IPS-18a (cell line): Measurements from ENCODE around the gene TRHDE.
"Not testable (repeated sequence)": the region's sequence is repeated elsewhere in the genome, so short reads cannot be mapped to it uniquely, and the experiment has no call there.

Experiments used
- H3K27ac ChIP-seq: one replicate; pipeline ENCODE4 v1.5.1; 2013; ENCODE audit warnings: low read length
- H3K27me3 ChIP-seq: one replicate; pipeline ENCODE4 v1.6.1; 2013; ENCODE audit warnings: mild to moderate bottlenecking, low read length; ENCODE audit not compliant: control insufficient read depth, insufficient read depth
- H3K36me3 ChIP-seq: one replicate; pipeline ENCODE4 v1.6.1; 2013; ENCODE audit warnings: low read depth, low read length; ENCODE audit not compliant: control insufficient read depth
- H3K4me1 ChIP-seq: one replicate; pipeline ENCODE4 v1.6.1; 2013; ENCODE audit warnings: low read depth, low read length; ENCODE audit not compliant: control insufficient read depth
- H3K4me3 ChIP-seq: one replicate; pipeline ENCODE4 v1.5.1; 2013; ENCODE audit warnings: low read length
- H3K9ac ChIP-seq: one replicate; pipeline ENCODE4 v1.6.1; 2013; ENCODE audit warnings: mild to moderate bottlenecking, low read length, moderate library complexity
- H3K9me3 ChIP-seq: one replicate; pipeline ENCODE4 v1.6.1; 2013; ENCODE audit warnings: low read depth, low read length; ENCODE audit not compliant: control insufficient read depth

The TRHDE gene

DNA sequence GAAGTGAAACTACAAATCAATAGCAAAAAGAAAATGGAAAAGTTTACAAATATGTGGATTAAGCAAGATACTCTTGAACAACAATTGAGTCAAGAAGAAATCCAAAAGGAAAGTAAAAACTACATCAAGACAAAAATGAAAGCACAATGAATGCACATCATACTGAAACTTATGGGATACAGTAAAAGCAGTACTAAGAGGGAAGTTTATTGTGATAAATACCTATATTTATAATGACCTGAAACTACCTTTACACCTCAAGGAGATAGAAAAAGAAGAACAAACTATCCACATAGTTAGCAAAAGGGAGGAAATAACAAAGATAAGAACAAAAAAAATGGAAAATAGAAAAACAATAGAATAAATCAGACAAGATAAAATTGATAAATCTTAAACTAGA is 375.0 kb downstream of the TRHDE start:
- Histone ChIP-seq H3K4me1 (no peaks in the 10 kb centered on the region), H3K9me3 (no peaks in the 10 kb centered on the region), H3K36me3 (no peaks in the 10 kb centered on the region)

DNA sequence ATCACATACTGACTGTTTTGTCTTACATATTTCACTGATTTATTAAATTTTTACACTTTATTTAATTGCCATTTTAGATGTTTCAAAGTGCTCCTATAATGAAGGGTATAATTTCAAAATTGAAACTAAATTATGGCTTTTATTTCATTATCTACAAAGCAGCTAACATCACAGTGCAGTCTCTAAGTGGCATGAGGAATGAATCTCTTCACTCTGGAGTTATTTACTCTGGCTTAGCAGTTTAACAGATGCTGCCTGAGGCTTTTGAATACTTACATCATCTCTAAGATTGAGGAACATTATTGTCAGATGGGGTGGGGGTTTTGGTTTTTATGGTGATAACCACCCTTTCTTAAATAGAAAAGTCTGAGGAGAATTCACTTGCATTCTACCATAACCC is 386.4 kb downstream of the TRHDE start:
- Histone ChIP-seq H3K36me3 (no peaks in the 10 kb centered on the region), H3K9me3 (no peaks in the 10 kb centered on the region), H3K4me1 (no peaks in the 10 kb centered on the region), H3K9ac (no peak overlapping the region), H3K27me3 (no peaks in the 10 kb centered on the region), H3K27ac (no peak overlapping the region), H3K4me3 (no peak overlapping the region)

More for the DNA sequence above, 375.0 kb downstream of the TRHDE start:
- no peaks in the 10 kb centered on the region for H3K27me3 ChIP-seq
- no peak overlapping the region for H3K4me3 ChIP-seq
- H3K27ac ChIP-seq, result no peak overlapping the region
- H3K9ac ChIP-seq, result no peak overlapping the region

DNA sequence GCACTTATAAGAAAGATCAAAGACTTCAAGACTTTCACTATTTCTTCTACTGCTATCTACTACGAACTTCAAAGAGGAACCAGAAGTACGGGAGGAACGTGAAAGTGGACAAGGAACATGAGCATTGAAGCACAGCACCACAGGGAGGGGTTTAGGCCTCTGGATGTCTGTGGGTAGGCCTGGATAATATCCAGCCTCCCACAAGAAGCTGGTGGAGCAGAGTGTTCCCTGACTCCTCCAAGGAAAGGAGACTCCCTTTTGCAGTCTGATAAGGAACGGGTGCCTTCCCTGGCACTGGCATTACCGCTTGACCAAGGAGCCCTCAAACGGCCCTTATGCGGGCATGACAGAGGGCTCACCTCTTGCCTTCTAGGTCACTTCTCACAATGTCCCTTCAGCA is 388.0 kb downstream of the TRHDE start:
- H3K4me3 ChIP-seq, H3K9ac ChIP-seq: not testable (repeated sequence)

DNA sequence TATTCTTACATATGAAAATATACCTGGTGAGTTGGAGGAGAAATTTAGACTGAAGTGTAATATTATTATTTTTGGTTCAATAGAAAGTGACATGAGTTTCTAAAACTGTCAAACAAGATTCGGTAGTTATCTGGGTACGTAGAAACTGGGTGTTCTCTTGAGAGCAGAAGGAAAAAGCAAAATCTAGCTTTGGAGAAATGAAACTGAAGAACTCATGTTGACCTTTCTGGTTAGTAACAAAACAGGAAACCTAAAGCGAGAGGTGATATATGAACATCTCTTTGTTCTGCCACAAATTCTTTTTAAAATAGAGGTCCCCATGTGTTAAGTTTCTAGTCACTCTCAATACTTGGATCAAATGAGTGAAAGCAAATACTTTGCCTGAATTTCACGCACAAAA is 401.7 kb downstream of the TRHDE start:
- Histone ChIP-seq H3K4me3 (no peak overlapping the region), H3K27me3 (no peaks in the 10 kb centered on the region), H3K9me3 (no peaks in the 10 kb centered on the region), H3K27ac (no peak overlapping the region), H3K4me1 (peaks cover 5% of the 10 kb centered on the region), H3K9ac (no peak overlapping the region), H3K36me3 (no peaks in the 10 kb centered on the region)

More for the DNA sequence above, 388.0 kb downstream of the TRHDE start:
- H3K36me3 ChIP-seq, H3K27ac ChIP-seq, H3K4me1 ChIP-seq, H3K9me3 ChIP-seq, H3K27me3 ChIP-seq: not testable (repeated sequence)

DNA sequence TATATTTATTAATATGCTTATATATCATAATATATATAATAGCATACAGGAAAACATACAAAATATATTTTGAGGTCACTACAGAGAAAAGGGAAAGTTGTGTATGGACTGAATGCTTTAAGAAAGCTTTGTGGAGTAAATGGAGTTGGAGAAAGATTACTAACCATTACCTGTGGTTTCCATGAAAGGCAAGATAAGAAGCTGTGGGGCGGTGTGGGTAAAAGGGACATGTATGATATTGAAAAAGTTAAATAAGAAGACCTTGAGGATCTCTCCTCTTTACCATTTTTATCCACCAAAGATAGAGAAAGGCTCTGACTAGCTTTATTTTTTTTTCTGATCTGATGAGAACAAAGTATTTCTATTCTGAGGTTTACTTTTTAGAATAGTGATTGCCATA is 404.4 kb downstream of the TRHDE start:
- H3K9me3 ChIP-seq, result no peaks in the 10 kb centered on the region
- H3K27me3 ChIP-seq, result no peaks in the 10 kb centered on the region
- H3K4me3 ChIP-seq, result no peak overlapping the region
- no peaks in the 10 kb centered on the region for H3K36me3 ChIP-seq
- H3K27ac ChIP-seq, result no peak overlapping the region
- peaks cover 13% of the 10 kb centered on the region for H3K4me1 ChIP-seq
- no peak overlapping the region for H3K9ac ChIP-seq

DNA sequence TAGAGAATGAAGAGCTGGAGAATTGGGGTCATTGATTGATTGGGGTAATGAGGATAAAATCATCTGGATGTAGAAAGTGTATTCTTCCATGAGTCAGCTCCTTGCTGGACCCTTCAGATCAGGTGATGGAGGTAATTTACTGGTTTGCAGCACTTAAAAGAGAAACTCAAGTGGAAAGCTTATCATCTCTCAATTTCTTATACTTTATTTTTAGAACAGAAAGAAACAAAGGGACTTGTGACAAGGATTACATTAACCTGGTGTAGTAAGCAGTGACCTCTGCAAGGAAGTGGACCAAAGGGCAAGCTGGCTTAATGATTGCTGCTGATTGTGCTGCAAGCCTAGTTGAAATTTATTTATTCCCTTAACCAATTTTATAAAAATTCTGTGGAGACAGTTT is 405.0 kb downstream of the TRHDE start:
- Histone ChIP-seq H3K4me1 (peaks cover 13% of the 10 kb centered on the region), H3K36me3 (no peaks in the 10 kb centered on the region)

DNA sequence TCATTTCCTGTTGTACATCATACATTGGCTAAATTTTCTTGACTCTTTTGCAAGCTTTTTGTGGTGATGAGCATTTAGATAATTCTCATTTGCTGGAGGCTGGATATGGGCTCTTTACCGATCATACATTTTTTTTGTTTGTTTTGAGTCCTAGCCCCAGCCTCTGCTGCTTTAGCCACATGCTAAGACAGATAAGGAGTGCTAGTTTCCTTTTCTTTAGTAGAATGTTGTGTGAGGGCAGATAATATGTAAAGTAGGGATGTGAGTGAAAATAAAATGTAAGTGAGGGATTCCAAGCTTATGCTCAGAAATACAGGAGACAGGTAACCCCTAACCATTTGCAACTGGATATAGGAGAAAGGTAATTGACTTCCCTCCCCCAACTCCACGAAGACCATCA is 405.7 kb downstream of the TRHDE start:
- Histone ChIP-seq H3K4me3 (no peak overlapping the region), H3K4me1 (peaks cover 13% of the 10 kb centered on the region), H3K27ac (no peak overlapping the region), H3K36me3 (no peaks in the 10 kb centered on the region), H3K27me3 (no peaks in the 10 kb centered on the region), H3K9ac (no peak overlapping the region), H3K9me3 (no peaks in the 10 kb centered on the region)

More for the DNA sequence above, 405.0 kb downstream of the TRHDE start:
- H3K27ac ChIP-seq, result no peak overlapping the region
- no peak overlapping the region for H3K4me3 ChIP-seq
- H3K27me3 ChIP-seq, result no peaks in the 10 kb centered on the region
- H3K9ac ChIP-seq, result no peak overlapping the region
- no peaks in the 10 kb centered on the region for H3K9me3 ChIP-seq

DNA sequence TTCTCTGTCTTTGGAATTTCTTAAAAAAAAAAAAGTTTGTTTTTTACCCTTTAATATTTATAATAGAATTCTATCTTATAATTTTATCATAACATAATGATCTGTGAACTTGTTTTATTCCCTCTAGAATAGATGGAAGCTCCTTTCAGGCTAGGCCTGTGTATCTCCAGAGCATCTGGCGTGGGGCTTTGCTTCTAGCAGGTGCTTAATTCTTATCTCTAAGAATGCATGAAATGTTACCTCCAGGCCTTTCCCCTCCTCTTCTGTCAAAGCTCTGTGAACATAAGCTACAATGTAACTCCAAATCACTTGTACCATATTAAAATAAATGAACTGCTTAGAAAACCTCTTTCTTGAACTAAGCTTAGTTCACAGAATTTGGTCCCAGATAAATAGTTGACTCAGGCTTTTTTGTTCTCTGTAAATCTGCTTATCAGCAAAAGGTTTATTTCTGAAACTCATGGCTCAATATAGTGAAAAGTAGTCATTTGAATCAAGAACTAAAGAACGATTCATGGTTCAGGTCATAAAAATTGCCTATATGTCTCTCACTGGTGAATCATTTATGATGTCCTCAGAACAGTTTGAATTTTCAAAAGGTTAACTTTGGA is 407.1 kb downstream of the TRHDE start:
- Histone ChIP-seq H3K4me3 (no peak overlapping the region), H3K9me3 (no peaks in the 10 kb centered on the region), H3K27me3 (no peaks in the 10 kb centered on the region), H3K4me1 (peaks cover 13% of the 10 kb centered on the region), H3K27ac (no peak overlapping the region), H3K36me3 (no peaks in the 10 kb centered on the region), H3K9ac (no peak overlapping the region)

DNA sequence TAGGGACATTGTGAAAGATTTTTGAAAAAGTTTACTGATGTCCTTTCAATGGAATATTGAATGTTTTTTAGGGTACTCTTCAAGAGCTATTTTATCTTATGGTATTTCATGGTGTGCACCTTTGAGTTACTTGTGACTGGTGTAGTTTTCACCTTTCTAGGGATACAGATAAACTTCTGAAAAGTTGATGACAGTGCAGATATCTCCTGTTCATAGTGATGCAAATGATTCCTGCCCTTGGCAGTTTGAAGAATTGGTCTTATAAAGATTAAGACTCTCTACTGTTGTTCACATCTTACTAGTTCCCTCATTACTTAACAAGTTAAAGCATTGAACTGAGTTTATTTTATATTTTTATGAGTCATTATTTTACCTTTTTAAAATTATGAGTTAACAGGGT is 408.9 kb downstream of the TRHDE start:
- H3K4me1 ChIP-seq, result peaks cover 13% of the 10 kb centered on the region
- H3K4me3 ChIP-seq, result no peak overlapping the region

DNA sequence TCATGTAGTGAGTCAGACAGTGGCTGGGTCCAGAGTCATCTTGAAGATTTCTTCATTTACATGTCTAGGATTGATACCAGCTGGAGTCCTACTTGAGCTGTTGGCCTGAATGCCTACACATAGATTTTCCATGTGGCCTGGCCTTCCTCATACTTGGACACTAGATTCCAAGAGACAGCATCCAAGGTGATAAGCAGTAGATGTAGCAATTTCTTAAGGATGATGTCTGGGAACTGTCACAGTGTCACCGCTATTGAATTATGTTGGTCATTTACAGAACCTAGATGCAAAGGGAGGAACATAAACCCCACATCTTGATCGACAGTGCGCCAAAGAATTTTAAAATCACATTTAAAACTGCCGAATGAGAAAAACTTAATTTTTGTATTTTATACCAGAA is 412.3 kb downstream of the TRHDE start:
- no peak overlapping the region for H3K27ac ChIP-seq
- H3K9me3 ChIP-seq, result no peaks in the 10 kb centered on the region
- H3K36me3 ChIP-seq, result no peaks in the 10 kb centered on the region
- H3K4me3 ChIP-seq, result no peak overlapping the region
- no peak overlapping the region for H3K9ac ChIP-seq
- H3K4me1 ChIP-seq, result peaks cover 3% of the 10 kb centered on the region
- no peaks in the 10 kb centered on the region for H3K27me3 ChIP-seq

More for the DNA sequence above, 408.9 kb downstream of the TRHDE start:
- no peak overlapping the region for H3K27ac ChIP-seq
- H3K9me3 ChIP-seq, result no peaks in the 10 kb centered on the region
- no peak overlapping the region for H3K9ac ChIP-seq
- no peaks in the 10 kb centered on the region for H3K36me3 ChIP-seq
- no peaks in the 10 kb centered on the region for H3K27me3 ChIP-seq

DNA sequence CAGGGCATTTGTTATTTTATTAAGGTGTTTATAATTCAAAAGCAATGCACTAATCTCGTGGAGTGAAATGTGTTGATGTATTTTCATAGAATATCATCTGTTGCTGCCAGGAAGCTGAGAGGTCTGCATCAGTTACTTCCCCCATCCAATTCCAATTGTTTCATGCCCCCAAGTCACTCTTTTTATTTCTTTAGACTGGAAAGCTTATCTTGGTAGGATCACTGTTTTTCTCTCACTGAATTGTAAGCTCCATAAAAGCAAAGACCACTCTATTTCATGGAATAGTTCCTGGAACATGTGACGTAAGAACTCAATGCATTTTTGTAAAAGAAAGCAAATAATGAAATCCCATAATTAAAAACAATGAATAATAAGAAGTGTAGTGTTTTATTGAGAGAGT is 420.2 kb downstream of the TRHDE start:
- Histone ChIP-seq H3K9ac (no peak overlapping the region), H3K9me3 (no peaks in the 10 kb centered on the region), H3K36me3 (no peaks in the 10 kb centered on the region), H3K27ac (no peak overlapping the region), H3K4me3 (no peak overlapping the region), H3K4me1 (peaks cover 9% of the 10 kb centered on the region), H3K27me3 (no peaks in the 10 kb centered on the region)

DNA sequence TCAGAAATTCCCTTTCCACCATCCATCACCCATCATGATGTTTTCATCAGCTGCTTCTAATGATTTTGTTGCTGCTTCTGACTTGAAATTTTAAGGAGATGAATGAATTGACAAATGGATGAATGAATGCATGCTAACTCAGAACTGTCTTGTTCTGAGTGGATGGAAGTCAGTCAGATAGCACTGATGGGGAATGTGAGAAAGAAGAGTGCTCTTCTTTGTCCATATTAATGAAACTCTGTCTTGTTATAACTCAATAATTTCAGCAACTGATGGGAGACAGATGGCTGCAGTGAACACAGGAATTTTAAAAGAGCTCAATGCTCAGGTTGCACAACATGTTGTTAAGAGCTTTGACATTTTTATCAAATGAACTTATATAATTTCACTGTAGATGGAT is 422.0 kb downstream of the TRHDE start:
- Histone ChIP-seq H3K27me3 (no peaks in the 10 kb centered on the region), H3K9me3 (no peaks in the 10 kb centered on the region), H3K9ac (no peak overlapping the region), H3K27ac (no peak overlapping the region), H3K4me3 (no peak overlapping the region), H3K4me1 (peaks cover 9% of the 10 kb centered on the region), H3K36me3 (no peaks in the 10 kb centered on the region)
